HepG2 (cell line): ENCODE measurements around the gene KRI1. TPM values are rescaled to one million over a fixed set of nuclear protein-coding genes. Genes with fewer than 3 reads are reported as not detected.
A peak's percentile ranks its signal among the peaks of the same experiment; 100 is the strongest.

ENCODE experiments used
- ATAC-seq: fragments of 200-7000 bp; cut with Tn5 transposase; 3 replicates; pipeline ENCODE4 v1.9.1; 2020; ENCODE audit warnings: mild to moderate bottlenecking, moderate library complexity
- BruUV-seq: library from RNA; stranded (reverse); fragments of 400-500 nt; replicated peaks from 2 replicates; lab custom pipeline; 2021; lab: Mats Ljungman, UMichigan
- CTCF ChIA-PET: fragments of 300-600 bp; formaldehyde crosslinking; extraction: SDS; loops from one replicate; lab custom pipeline; 2021; ENCODE audit warnings: low total read pairs, inconsistent platforms, low intra/inter-chr PET ratio; lab: Yijun Ruan, JAX
- POLR2A ChIA-PET: fragments of 350-600 bp; sonication (Branson Sonifier 250); formaldehyde crosslinking; loops from one replicate; lab custom pipeline; 2020; ENCODE audit warnings: antibody characterized with exemption, inconsistent platforms; lab: Yijun Ruan, JAX
- DNase-seq: peaks from one replicate; pipeline ENCODE4 v3.0.0-alpha.2; 2015; ENCODE audit warnings: low spot score
- FAIRE-seq: peaks from 3 replicates; lab custom pipeline; 2011; peaks lifted over from hg19 to GRCh38; lab: Jason Lieb, UNC
- H2AFZ ChIP-seq: one replicate; pipeline ENCODE4 v1.6.1; 2011; ENCODE audit warnings: low read length, inconsistent platforms
- H3K27ac ChIP-seq: fragments of 300-600 bp; 3 replicates; pipeline ENCODE4 v1.8.0; 2011; ENCODE audit warnings: mixed run types, mild to moderate bottlenecking, mixed read lengths, low read length, inconsistent platforms; ENCODE audit not compliant: insufficient read depth; ENCODE audit errors: extremely low read length
- H3K27me3 ChIP-seq, 2 experiments: fragments of 200-600 bp in 1 of 2; 2 replicates in 1 of 2; 3 replicates in 1 of 2; pipeline versions ENCODE4 v1.6.0 to v1.8.0; 2011; ENCODE audit warnings: low read length in 2 of 2, mild to moderate bottlenecking in 2 of 2, moderate library complexity in 2 of 2, inconsistent platforms in 1 of 2; ENCODE audit not compliant: insufficient read depth in 2 of 2, control insufficient read depth in 1 of 2
- H3K36me3 ChIP-seq, 2 experiments: fragments of 200-600 bp in 1 of 2; replicated peaks in 1 of 2; 2 replicates in 1 of 2; 3 replicates in 1 of 2; pipeline versions ENCODE4 v1.5.1 to v1.8.0; 2011; ENCODE audit warnings: low read length in 2 of 2, inconsistent platforms in 1 of 2; ENCODE audit not compliant: insufficient read depth in 2 of 2, control insufficient read depth in 1 of 2
- H3K4me1 ChIP-seq: 2 replicates; pipeline ENCODE4 v1.5.1; 2012; ENCODE audit warnings: low read length, inconsistent platforms; ENCODE audit not compliant: insufficient read depth
- H3K4me2 ChIP-seq: 2 replicates; pipeline ENCODE4 v1.6.0; 2011; ENCODE audit warnings: low read depth, low read length, inconsistent platforms
- H3K4me3 ChIP-seq, 3 experiments: fragments of 200-600 bp in 1 of 3; sonication (generic), shearing (Covaris generic) in 1 of 3; replicated peaks in 1 of 3; 2 replicates each; pipeline ENCODE4 v1.5.1; 2011 to 2016; ENCODE audit warnings: low read length in 3 of 3, inconsistent platforms in 2 of 3, low read depth in 2 of 3, mild to moderate bottlenecking in 2 of 3, control low read depth in 1 of 3, mixed read lengths in 1 of 3; ENCODE audit not compliant: insufficient read depth in 1 of 3
- H3K79me2 ChIP-seq: one replicate; pipeline ENCODE4 v1.6.1; 2011; ENCODE audit warnings: low read length, inconsistent platforms; ENCODE audit not compliant: insufficient read depth
- H3K9ac ChIP-seq: 2 replicates; pipeline ENCODE4 v1.6.0; 2011; ENCODE audit warnings: mild to moderate bottlenecking, low read depth, low read length, inconsistent platforms; ENCODE audit not compliant: insufficient read depth
- H3K9me3 ChIP-seq: 2 replicates; pipeline ENCODE4 v1.5.1; 2012; ENCODE audit warnings: mild to moderate bottlenecking, low read length
- H4K20me1 ChIP-seq: 2 replicates; pipeline ENCODE4 v1.6.0; 2011; ENCODE audit warnings: inconsistent platforms, mild to moderate bottlenecking, low read length, moderate library complexity; ENCODE audit not compliant: insufficient read depth
- CBX1 ChIP-seq: IDR thresholded peaks from one replicate; pipeline ENCODE4 v1.6.1; 2016; ENCODE audit warnings: antibody characterized with exemption, low read depth
- HNF4A ChIP-seq: sonication (generic); formaldehyde crosslinking; IDR thresholded peaks from 2 replicates; pipeline ENCODE4 v1.4.0; 2020; ENCODE audit warnings: missing genetic modification reagents
- HOXD1 ChIP-seq: sonication (generic); formaldehyde crosslinking; IDR thresholded peaks from 2 replicates; pipeline ENCODE4 v1.5.0; 2020; ENCODE audit warnings: missing genetic modification reagents
- JDP2 ChIP-seq: sonication (generic); formaldehyde crosslinking; IDR thresholded peaks from 2 replicates; pipeline ENCODE4 v1.8.1; 2022; ENCODE audit warnings: missing genetic modification reagents, borderline replicate concordance
- JUN ChIP-seq: sonication (generic); formaldehyde crosslinking; IDR thresholded peaks from 2 replicates; pipeline ENCODE4 v1.4.0; 2020; ENCODE audit warnings: mild to moderate bottlenecking, missing genetic modification reagents
- NR2F6 ChIP-seq, 2 experiments: IDR thresholded peaks; 2 replicates each; pipeline ENCODE4 v1.6.1; 2016; ENCODE audit warnings: antibody characterized with exemption in 1 of 2, mild to moderate bottlenecking in 1 of 2
- ZBTB8A ChIP-seq: sonication (generic); formaldehyde crosslinking; IDR thresholded peaks from 2 replicates; pipeline ENCODE4 v1.4.0; 2020; ENCODE audit warnings: mild to moderate bottlenecking, low read depth, missing genetic modification reagents, borderline replicate concordance
- ZNF383 ChIP-seq: sonication (generic); formaldehyde crosslinking; IDR thresholded peaks from 2 replicates; pipeline ENCODE4 v1.4.0; 2020; ENCODE audit warnings: missing genetic modification reagents, mild to moderate bottlenecking, borderline replicate concordance
- ZNF451 ChIP-seq: sonication (generic); formaldehyde crosslinking; IDR thresholded peaks from 2 replicates; pipeline ENCODE4 v1.5.0; 2020; ENCODE audit warnings: mild to moderate bottlenecking, missing genetic modification reagents
- ZNF83 ChIP-seq: sonication (generic); formaldehyde crosslinking; IDR thresholded peaks from 2 replicates; pipeline ENCODE4 v1.4.0; 2020; ENCODE audit warnings: missing genetic modification reagents, mild to moderate bottlenecking, borderline replicate concordance
- ZZZ3 ChIP-seq: sonication (generic); formaldehyde crosslinking; IDR thresholded peaks from 2 replicates; pipeline ENCODE4 v1.4.0; 2020; ENCODE audit warnings: missing genetic modification reagents, mild to moderate bottlenecking, borderline replicate concordance
- whole genome bisulfite sequencing: methylation state at CpG from one replicate; pipeline ENCODE4 v1.1.6; 2017; ENCODE audit warnings: low lambda C conversion rate; 5-methylcytosine and 5-hydroxymethylcytosine counted together
- in situ Hi-C: cut with HindIII; loops from 2 replicates; pipeline ENCODE4 v1.10.0; 2017; ENCODE audit warnings: low pct_unique_long_range_greater_than_20kb; ENCODE audit not compliant: extremely low pct_ligation_motif_present
- intact Hi-C: fragments of 100-400 bp; cut with micrococcal nuclease; formaldehyde crosslinking; loops from one replicate; pipeline ENCODE4 v1.10.0; 2022; ENCODE audit not compliant: unreplicated experiment
- polyA plus RNA-seq, 8 experiments: library from polyadenylated mRNA; depleted of rRNA in 3 of 8; stranded (reverse) in 7 of 8; unstranded in 1 of 8; fragments of >200 nt; fragmentation: Illumina TruSeq in 4 of 8; extraction: Trizol in 4 of 8; gene quantifications; 2 replicates each; pipeline versions ENCODE4 v1.2.1 to v1.2.3, GENCODE V29; 2011 to 2016; ENCODE audit warnings: low read depth in 4 of 8, missing spikeins in 1 of 8, mixed read lengths in 1 of 8; ENCODE audit not compliant: insufficient read depth in 1 of 8
- total RNA-seq, 5 experiments: library from RNA; depleted of rRNA; stranded (reverse); fragments of >200 nt; fragmentation: Illumina TruSeq; extraction: Trizol; gene quantifications; 2 replicates each; pipeline ENCODE4 v1.2.3, GENCODE V29; 2016; ENCODE audit warnings: low read depth in 1 of 5
- TF ChIP-seq, protein P1 (sequence below), 2 experiments: fragments of 450-650 bp in 1 of 2; sonication (generic) in 1 of 2; formaldehyde crosslinking; IDR thresholded peaks; 2 replicates each; pipeline versions ENCODE4 v1.5.0 to v1.8.0; 2020 to 2022; ENCODE audit warnings: mild to moderate bottlenecking in 1 of 2, missing genetic modification reagents in 1 of 2
- TF ChIP-seq, protein P2 (sequence below): sonication (generic); formaldehyde crosslinking; conservative IDR thresholded peaks from 2 replicates; pipeline ENCODE4 v1.8.0; 2022; ENCODE audit warnings: mild to moderate bottlenecking, moderate library complexity, missing genetic modification reagents
- TF ChIP-seq, protein P3 (sequence below): sonication (generic); formaldehyde crosslinking; conservative IDR thresholded peaks from 2 replicates; pipeline ENCODE4 v1.4.0; 2020; ENCODE audit warnings: mild to moderate bottlenecking, missing genetic modification reagents, moderate library complexity

Gene KRI1
- total and polyA plus RNA-seq, 2 of the 13 experiments (the other 11 are each of a cell fraction or from before 2014, with no cell fraction given): 9.1 to 11.7 TPM

DNA sequence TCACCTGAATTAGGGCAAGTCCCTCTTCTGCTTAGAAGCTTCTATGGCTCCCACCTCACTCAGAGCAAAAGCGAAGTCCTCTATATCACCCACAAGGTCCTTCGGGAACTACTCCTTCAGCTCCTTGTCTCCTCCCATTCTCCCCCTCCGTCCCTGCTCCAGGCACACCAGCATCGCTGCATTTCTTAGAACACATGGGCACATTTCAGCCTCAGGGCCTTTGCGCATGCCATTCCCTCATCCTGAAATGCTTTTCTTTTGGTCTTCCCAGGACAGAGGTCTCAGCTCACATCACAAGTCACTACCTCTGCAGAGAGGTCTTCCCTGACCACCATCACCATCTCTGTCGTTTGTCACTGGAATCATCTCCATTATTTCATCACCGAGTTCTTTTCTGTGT, 52.6 kb downstream of the KRI1 start (continued):
- TF ChIP-seq ZBTB8A (CRISPR knock-in tag): no peak
- no peak for TF ChIP-seq CBX1
- TF ChIP-seq JUN: no peak
- TF ChIP-seq ZNF451 (CRISPR knock-in tag): no peak
- TF ChIP-seq HOXD1 (CRISPR knock-in tag): no peak
- TF ChIP-seq, protein P1, sequence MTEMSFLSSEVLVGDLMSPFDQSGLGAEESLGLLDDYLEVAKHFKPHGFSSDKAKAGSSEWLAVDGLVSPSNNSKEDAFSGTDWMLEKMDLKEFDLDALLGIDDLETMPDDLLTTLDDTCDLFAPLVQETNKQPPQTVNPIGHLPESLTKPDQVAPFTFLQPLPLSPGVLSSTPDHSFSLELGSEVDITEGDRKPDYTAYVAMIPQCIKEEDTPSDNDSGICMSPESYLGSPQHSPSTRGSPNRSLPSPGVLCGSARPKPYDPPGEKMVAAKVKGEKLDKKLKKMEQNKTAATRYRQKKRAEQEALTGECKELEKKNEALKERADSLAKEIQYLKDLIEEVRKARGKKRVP (CRISPR knock-in tag; IDR thresholded peaks at IDR 0.05): no peak
- TF ChIP-seq, protein P2, sequence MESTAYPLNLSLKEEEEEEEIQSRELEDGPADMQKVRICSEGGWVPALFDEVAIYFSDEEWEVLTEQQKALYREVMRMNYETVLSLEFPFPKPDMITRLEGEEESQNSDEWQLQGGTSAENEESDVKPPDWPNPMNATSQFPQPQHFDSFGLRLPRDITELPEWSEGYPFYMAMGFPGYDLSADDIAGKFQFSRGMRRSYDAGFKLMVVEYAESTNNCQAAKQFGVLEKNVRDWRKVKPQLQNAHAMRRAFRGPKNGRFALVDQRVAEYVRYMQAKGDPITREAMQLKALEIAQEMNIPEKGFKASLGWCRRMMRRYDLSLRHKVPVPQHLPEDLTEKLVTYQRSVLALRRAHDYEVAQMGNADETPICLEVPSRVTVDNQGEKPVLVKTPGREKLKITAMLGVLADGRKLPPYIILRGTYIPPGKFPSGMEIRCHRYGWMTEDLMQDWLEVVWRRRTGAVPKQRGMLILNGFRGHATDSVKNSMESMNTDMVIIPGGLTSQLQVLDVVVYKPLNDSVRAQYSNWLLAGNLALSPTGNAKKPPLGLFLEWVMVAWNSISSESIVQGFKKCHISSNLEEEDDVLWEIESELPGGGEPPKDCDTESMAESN: no peak
- TF ChIP-seq ZZZ3 (CRISPR knock-in tag): no peak
- TF ChIP-seq ZNF383 (CRISPR knock-in tag): no peak
- no peak for TF ChIP-seq HNF4A (CRISPR knock-in tag)

DNA sequence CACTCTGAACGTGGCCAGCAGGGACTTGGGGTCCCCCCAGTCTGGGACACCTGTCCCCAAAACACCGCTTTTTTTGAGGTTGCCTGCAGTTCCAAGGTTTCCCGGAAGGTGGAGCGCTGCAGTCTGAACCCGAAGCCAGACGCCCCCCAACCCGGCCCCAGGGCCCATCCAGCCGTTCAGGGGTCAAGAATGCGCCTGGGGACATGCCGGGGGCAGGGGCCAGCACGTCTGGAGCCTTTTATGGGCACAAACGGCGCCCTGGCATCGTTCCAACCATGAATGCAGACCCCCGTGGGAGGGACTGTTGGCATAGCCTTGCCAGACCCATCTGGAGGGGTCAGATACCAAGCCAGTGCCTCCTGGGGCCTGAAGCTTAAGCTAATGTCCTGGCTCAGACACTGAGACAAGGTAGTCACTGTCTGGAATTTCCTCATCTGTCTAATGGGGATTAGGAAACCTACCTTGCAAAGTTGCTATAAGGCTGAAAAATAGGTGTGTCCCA, 55.5 kb downstream of the KRI1 start:
- in situ Hi-C loops: no loop called here
- peak; percentile 25 for DNase-seq
- Histone ChIP-seq H3K9me3 (no peaks in the 10 kb centered on the region), H3K36me3 (no peaks in the 10 kb centered on the region), H3K4me2 (peak overlapping the region; percentile 59), H2AFZ (no peak overlapping the region), H3K4me1 (peaks cover 49% of the 10 kb centered on the region), H3K27me3 (peaks cover 6 to 26% of the 10 kb centered on the region in 2 experiments; a peak in 3 of 5 replicates), H4K20me1 (no peaks in the 10 kb centered on the region), H3K27ac (no peak overlapping the region), H3K4me3 (peak overlapping the region in 2 of 3 experiments; percentile 41 to 56; a peak in 3 of 6 replicates), H3K9ac (0 out of 2 replicates have a peak overlapping the region, but pooled peaks have one; percentile 9), H3K79me2 (no peaks in the 10 kb centered on the region)
- POLR2A ChIA-PET: interaction anchor here (0.7 kb wide), 1 partner anchor 189 kb away, joined by 3 read pairs; no protein-coding TSS in a partner anchor
- CTCF ChIA-PET: interaction anchor here (1.3 to 1.7 kb wide), 2 partner anchors 71 to 189 kb away, joined by 3 read pairs; no protein-coding TSS in a partner anchor
- ATAC-seq: peak; percentile 51
- BruUV-seq: no TSS peak
- intact Hi-C loops: no loop called here
- 0% methylated on average over 2 of the region's 15 CpGs for WGBS
- no peak for FAIRE-seq
- TF ChIP-seq, protein P3, sequence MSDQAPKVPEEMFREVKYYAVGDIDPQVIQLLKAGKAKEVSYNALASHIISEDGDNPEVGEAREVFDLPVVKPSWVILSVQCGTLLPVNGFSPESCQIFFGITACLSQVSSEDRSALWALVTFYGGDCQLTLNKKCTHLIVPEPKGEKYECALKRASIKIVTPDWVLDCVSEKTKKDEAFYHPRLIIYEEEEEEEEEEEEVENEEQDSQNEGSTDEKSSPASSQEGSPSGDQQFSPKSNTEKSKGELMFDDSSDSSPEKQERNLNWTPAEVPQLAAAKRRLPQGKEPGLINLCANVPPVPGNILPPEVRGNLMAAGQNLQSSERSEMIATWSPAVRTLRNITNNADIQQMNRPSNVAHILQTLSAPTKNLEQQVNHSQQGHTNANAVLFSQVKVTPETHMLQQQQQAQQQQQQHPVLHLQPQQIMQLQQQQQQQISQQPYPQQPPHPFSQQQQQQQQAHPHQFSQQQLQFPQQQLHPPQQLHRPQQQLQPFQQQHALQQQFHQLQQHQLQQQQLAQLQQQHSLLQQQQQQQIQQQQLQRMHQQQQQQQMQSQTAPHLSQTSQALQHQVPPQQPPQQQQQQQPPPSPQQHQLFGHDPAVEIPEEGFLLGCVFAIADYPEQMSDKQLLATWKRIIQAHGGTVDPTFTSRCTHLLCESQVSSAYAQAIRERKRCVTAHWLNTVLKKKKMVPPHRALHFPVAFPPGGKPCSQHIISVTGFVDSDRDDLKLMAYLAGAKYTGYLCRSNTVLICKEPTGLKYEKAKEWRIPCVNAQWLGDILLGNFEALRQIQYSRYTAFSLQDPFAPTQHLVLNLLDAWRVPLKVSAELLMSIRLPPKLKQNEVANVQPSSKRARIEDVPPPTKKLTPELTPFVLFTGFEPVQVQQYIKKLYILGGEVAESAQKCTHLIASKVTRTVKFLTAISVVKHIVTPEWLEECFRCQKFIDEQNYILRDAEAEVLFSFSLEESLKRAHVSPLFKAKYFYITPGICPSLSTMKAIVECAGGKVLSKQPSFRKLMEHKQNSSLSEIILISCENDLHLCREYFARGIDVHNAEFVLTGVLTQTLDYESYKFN (CRISPR knock-in tag): peak; percentile 58
- no peak for TF ChIP-seq JDP2 (CRISPR knock-in tag)
- no peak for TF ChIP-seq ZNF83 (CRISPR knock-in tag)
- peak; percentile 28; the same call in 1 of the 2 replicates for TF ChIP-seq NR2F6 (IDR thresholded peaks at IDR 0.05)
- no peak for TF ChIP-seq NR2F6 (CRISPR knock-in tag; IDR thresholded peaks at IDR 0.05)
